ENCODE results near the gene PEAK1.

PEAK1 gene, protein sequence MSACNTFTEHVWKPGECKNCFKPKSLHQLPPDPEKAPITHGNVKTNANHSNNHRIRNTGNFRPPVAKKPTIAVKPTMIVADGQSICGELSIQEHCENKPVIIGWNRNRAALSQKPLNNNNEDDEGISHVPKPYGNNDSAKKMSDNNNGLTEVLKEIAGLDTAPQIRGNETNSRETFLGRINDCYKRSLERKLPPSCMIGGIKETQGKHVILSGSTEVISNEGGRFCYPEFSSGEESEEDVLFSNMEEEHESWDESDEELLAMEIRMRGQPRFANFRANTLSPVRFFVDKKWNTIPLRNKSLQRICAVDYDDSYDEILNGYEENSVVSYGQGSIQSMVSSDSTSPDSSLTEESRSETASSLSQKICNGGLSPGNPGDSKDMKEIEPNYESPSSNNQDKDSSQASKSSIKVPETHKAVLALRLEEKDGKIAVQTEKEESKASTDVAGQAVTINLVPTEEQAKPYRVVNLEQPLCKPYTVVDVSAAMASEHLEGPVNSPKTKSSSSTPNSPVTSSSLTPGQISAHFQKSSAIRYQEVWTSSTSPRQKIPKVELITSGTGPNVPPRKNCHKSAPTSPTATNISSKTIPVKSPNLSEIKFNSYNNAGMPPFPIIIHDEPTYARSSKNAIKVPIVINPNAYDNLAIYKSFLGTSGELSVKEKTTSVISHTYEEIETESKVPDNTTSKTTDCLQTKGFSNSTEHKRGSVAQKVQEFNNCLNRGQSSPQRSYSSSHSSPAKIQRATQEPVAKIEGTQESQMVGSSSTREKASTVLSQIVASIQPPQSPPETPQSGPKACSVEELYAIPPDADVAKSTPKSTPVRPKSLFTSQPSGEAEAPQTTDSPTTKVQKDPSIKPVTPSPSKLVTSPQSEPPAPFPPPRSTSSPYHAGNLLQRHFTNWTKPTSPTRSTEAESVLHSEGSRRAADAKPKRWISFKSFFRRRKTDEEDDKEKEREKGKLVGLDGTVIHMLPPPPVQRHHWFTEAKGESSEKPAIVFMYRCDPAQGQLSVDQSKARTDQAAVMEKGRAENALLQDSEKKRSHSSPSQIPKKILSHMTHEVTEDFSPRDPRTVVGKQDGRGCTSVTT (N-terminal part only)

DNA sequence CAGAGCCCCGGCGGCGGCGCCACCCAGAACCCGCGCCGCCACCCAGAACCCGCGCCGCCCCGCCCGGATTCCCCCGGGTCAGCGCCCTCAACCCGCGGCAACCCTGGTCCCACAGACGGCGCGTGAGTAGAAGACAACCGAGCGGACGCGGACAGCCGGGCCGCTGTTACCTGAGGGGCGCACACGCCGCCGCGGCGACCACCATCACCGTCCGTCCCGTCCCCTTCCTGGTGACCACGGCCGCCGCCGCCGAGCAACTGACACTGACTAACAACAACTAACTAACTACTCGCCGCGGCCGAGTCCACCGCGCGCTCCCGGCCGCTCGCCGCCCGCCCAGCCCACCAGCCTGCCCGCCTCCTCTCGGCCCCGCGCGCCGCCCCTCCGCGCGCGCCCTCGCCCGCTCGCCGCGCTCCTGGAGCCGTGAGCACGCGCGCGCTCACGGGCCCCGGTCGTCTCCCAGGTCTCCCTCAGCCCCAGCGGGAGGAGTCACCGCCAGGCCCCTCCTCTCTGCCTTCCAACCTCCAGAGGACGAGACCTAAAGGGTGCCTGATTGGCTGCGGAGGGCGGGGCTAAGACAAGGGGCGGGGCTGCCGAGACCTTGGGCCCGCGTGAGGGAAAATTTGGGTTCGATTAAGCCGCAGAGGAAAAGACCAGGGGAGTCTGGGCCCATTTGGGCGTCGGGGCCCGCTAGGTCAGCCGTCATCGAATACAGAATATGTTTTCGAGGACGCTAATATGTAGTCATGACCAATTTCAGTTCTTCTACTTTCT is at the start of gene PEAK1:
Gene PEAK1 (minus strand): TSS at position 269 of the 774 bp plus-strand sequence. CDS start 238,178 bp downstream, outside the sequence.
- DNase-seq = peak; percentile 90

DNA sequence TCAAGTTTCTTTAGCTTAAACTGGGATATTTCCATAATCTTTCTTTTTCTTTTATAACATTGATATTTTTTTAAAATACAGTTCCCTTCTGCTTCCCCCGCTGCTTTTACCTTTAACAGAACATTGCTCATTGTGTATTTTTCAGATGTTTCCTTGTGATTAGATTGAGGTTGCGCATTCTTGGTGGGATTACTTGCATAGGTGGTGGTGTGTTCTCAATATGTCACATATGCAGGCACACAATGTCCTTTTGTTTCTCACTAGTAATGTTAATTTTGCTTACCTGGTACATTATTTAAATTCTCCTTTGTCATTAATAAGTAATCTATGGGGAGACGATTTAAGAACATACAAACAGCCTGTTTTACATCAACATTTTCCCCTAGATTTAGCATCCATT is 49.0 kb upstream of the PEAK1 start:
- no peak for DNase-seq

DNA sequence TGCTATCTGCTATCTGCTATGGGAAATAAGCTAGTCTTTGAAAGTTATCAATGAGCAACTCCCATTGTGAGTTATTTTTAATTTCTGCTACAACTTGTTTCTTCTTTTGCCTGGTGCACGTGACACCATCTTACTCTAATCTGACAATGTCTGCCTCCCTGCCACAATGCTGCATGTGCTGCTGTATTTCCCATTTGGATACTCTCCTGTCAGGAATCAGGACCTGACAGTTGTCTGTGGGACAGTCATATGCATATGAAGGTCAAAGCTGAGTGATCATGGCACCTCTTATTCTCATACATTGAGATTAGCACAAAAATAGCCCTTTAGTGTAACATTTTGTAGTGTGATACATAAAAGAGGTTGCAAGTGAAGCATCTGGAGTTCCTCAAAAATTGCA is 46.6 kb upstream of the PEAK1 start:
- DNase-seq = no peak

DNA sequence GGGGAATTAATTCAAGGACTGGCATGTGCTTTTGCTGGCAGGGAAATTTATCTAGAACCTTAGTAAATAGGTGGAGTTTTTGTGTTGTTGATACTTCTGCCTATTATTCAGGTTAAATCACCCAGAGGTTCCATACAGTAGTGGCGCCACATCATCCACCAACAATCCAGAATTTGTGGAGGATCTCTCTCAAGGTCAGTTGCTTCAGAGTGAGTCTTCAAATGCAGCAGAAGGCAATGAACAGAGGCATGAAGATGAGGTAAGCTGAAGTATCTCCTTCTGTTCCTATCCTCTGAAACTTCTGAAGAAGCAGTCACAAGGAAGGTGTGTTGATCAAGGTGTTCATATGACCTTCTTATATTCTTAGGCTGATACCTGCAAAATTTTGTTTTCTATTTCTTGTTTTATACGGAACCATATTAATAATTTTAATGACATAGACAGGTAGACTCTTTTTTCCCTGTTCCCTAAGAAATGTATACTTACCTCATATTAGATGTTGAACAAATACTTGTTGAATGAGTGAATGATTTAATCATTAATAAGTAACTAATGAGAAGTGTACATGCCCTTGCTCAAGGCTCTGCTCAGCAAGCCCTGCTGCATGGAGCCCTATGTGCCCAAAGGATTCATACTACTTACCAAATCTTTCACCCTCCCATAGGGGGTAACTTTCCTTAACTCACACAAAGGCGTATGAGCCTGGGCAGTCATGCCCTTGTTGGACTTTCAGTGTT is 44.4 kb upstream of the PEAK1 start:
- no peak for DNase-seq

DNA sequence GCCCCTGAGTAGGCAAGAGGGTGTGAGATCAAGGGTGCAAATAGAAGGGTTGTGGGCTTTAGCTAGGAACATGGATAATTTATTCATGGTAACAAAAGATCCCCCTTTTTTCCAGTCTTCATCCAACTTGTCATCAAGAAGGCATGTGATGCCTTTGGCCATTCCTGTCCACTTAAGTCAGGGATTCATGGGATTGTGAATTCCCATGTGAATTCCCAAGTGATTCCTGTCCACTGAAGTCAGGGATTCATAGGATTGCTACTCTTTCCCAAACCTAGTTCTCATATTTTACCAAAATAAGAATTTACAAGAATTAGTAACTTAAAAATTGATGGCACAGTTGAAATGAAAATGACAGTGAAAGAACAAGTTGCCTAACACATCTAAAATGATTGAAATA is 41.6 kb upstream of the PEAK1 start:
- no peak for DNase-seq

DNA sequence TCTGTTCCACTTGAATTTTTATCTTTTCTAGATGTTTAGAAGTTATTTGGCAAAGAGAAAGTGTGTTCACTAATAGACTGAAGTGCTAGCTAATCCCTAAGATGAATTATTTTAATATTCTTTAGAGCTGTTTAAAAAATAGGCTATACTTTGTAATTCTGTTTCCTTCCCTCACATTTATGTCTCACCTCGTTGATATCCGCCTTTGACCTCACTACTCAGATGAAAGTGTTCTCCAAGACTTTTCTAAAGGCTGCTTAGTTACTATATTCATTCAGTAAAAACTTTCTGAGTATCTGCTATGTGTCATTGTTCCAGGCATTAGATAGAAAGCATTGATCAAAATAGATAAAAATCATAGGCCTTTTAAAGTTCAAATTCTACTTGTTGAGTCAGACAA is 39.1 kb upstream of the PEAK1 start:
- DNase-seq = no peak

DNA sequence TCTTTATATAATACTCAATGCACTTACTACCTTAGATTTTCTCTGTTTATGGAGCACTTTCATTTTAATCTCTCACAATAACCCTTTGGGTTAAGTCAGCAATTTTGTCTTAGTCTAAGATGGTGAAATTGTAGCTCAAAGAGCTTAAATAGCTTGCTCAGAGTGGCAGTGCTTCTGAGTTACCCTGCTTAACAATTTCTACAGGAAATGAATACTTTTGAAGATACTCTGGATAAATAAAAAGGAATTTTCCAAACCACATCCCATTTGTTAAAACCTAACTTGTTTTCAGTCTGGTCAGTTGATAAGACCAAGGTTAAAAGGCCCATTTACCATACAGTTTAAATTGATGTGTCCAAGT is 38.0 kb upstream of the PEAK1 start:
- DNase-seq = no peak

DNA sequence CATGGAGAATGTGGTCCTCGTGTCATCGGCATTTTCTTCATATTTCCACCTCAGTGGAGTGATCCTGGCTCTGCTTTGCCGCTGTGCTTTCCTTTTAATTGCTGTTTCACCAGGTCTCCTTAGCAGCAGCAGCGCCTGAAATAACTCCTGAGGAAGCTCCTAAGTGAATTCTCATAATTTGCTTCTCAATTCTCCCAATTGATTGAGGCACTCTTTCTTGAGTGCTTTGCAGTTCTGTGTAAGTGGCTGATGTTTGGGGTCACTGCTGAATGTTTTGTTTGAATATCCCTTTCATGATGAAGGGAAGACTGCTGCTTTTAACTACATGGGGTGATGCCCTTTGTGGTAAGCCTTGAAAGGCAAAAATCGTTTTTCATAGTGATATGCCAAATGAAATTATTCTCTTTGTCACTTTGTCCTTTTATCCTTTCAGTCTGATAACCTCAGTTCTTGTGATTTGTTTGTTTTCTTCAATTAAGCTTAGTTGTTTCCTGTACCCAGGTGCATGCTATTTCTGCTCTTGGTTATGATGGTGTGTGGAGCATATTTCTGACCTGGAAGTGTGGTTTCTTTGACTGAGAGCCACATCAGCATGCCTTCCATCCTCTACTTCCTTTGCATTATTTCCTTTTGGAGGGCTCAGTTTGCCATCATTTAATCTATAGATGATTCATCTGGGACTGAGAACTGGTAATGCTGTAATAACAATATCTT is 37.4 kb upstream of the PEAK1 start:
- DNase-seq = no peak

DNA sequence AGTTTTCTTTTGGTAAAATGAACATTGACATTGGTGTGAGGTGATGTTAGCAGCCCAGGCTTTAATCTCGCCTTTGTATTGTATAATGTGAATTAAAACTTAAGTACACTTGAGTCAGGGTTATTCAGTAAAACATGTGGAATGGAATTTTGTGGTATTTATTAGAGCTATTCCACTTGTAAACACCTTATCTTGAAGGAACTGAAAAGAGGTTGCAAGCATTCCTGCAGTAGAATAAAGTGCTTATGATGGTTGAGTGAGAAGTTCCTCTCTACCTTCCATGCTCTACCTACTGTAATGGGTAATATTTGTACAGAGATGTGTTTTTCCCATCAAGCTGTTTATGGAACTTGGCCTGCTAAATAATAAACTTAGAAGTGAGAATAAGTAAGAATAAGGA is 36.8 kb upstream of the PEAK1 start:
- no peak for DNase-seq

DNA sequence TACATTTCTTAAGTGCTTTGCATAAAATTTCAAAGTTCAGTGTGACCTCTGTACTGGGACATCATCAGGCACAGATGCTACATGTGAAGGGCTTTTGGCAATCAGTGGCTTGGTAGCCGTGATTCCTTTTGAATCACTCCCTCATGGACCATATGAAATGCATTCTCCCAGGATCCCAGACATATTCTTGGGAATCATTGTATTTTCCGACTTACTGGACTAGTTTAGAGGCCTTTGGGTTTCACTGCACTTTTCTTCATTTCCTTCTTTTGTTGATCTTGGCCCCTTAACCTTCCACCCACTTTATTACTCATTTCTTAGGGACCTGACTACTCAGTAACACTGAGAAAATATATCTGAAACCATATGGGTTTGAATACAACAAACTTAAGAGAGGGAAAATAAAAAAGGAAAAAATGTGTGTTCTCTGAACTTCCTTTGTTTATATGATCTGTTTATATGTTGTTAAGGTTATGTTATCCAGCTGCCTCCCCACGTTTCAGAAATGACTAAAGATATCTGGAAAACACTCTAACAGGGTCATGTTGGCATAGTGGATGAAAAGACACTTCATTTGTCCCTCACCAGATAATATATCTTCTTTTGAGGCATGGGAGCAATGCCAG is 35.9 kb upstream of the PEAK1 start:
- DNase-seq = no peak

DNA sequence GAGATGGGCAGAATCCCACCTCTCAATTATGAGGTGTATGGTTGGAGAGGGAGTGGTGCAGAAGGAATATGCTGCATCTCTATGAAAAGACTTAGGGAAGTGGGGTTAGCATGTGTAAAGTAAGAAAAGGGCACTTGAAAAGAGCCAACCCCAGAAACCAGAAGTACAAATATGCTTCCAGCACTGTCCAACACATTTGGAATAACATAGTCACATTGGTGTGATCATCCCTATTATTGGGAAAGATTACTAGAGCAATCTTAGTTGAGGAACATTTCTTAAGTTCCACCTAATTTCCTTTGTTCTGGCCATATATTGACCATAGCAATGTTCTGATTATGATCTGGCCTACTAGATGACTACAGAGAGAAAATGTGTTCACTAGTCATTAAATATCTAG is 35.0 kb upstream of the PEAK1 start:
- DNase-seq = no peak

DNA sequence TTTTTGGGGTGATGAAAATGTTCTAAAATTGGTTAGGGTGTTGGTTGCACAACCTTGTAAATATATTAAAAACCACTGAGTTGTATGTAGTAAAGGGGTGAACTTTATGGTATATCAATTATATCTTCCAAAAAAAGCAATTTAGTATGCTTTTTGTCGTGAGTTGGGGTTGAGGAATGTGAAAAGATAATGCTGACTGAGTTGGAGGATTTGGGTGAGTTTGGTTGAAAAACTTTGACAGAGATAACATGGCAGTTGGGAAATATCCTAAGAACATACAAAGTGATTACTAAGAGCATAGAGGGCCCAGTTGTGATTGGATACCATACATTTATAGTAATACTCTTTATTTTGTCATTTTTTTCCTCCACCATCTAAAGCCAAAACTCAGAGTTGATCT is 34.4 kb upstream of the PEAK1 start:
- no peak for DNase-seq

DNA sequence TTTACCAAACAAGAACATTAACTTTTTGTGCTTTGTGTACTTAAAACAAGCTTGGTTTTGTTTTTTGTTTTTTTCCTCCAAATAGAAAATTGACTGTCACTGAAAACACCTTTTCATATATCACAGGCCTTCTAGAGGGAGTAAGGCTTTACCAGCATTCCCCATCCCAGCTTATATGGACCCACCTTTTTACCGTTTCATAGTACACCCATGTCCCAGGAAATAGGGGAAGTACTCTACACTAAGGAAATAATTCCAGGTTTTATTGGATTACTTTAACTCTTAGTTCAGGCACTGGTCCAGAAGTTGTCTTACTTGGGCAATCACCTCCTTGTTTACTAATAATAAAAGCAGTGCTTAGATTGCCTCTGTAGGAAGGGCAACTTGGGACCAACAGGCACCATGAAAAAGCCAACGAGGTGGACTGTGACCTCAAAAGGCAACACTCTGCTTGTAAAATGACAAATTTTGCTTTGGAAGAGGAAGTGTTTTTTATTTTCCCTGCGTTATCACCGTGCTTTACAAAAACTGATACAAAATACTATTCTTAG is 27.0 kb upstream of the PEAK1 start:
- DNase-seq = no peak

DNA sequence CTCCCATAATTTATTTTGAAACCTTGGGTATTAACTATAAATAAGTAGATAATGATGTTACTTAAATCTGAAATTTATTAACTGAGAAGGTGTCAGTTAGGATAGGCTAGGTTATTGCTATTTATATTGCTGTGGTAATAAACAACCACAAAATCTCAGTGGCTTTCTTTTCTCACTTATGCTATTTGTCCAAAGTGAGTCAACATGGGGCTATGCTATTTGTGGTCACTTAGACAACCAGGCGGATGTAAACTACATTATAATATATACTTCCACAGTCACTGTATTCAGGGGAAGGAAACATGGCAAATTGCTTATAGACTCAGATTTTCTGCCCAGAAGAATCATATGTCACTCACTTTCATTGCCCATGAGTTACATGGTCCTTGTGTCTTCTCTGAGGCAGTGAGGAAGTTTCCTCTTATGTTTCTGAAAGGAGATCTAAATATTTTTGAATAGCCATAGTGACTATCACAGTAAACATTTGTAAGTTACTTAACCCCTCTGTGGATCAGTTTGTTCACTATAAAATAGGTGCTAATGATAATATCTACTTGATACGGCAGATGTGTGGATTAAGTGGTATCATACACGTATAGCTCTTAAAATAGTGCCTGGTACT is 20.6 kb upstream of the PEAK1 start:
- no peak for DNase-seq

DNA sequence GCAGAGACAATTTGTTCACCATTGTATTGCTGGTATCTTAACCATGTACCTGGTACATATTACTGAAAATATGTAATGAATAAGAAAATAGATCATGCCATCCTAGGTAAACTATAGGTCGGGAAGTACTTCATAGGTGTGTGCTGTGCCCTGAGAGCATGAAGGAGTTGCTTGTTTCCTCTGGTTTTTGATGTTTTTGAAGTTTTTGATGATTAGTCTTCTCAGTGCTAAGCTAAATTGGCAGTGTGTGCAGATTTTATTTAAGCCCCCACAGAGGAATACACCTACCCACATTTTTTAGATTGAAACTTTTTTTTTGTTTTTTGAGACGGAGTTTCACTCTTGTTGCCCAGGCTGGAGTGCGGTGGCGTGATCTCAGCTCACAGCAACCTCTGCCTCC is 17.4 kb upstream of the PEAK1 start:
- no peak for DNase-seq

DNA sequence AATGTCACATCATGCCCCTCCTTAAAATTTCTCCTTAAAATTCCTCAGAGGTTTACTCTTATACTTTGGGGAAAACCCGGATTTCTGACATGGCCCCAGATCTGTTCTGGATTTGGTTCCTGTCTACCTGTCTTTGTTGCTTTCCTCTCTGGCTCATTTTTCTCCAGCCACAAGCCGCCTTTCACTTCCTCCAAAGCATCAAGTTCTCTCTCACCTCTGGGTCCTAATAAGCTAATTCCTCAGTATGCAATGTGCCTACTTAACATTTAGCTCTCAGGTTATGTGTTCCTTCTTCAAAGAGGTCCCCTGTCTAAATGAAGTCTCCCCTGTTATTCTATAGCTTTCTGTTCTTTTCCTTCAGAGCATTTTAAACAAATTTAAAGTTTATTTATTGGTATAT is 16.9 kb upstream of the PEAK1 start:
- no peak for DNase-seq

DNA sequence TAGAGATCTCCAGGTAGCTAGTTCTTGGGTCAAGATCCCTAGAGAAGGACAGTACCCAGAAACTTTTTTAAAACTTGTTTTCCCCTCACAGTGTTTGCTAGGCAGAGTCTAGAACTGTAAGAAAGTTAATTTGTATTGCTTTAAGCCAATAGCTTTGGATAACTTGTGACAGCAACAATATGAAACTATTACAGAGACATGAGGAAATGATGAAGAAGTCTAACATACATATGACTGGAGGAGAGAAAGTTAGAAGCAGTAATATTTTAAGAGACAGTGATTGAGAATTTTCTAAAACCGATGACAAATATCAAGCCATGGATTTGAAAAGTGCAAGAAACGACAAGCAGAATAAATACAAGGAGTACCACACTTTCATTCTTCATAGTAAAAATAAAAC is 10.7 kb upstream of the PEAK1 start:
- DNase-seq = no peak

DNA sequence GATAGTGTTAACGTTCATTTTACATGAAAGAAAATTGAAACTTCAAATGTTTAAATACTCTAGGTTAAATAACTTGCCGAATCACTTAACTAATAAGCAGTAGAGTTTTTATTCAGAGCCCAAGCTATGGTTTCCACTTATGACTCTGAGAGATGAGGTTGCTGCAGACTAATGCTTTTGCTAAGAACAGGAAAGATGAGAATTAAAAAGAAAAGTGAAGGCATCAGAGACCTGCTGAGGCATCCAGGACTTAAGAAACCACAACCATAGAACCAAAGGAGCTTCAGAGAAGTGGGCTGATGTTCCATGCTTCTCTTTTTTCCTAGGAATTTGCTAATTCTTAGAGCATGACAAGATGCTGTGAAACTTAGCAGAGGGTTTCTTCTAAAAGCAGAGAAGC is 10.3 kb upstream of the PEAK1 start:
- DNase-seq = no peak

DNA sequence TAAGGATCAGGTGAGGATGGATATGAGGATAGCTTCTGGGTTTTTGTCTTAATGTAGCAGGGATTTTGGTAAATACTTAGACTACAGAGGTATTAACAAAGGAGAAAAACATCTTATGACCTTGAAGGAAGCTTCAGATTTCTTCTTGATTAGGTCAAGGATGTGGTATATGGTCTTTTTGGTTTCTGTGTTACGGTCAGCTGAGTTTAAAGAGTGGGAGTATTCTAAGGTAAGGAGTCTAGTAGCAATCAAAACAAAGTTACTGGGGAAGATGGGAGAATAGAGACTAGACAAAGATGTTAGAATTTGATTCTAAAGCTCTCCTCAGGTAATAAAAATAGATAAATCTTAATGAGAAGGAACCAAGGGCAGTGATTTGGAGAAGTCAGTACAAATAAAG is 7.0 kb upstream of the PEAK1 start:
- no peak for DNase-seq

DNA sequence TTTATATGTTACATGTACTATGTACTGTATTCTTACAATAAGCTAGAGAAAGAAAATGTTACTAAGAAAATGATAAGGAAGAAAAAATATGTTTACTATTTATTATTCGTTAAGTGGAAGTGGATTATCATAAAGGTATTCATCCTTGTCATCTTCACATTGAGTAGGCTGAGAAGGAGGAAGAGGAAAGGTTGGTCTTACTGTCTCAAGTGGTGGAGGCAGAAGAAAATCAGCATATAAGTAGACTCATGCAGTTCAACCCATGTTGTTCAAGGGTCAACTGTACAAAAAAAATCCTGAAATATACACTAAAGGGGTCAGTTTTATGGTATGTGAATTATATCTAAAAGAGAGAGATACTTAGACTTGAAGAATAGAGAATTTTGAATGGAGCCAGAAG is 6.5 kb upstream of the PEAK1 start:
- no peak for DNase-seq

All from NCI-H510A treated with DMSO at 0.1 percent for 48 hours (cell line).